PC-9 (cell line): ENCODE results near the gene LCA5L.
A peak's percentile ranks its signal among the peaks of the same experiment; 100 is the strongest.

Experiments
- EZH2 ChIP-seq: fragments of 200-600 bp; sonication (generic); IDR thresholded peaks from 2 replicates; pipeline ENCODE4 v1.8.0; 2017; ENCODE audit warnings: antibody characterized with exemption, low read depth
- TF ChIP-seq, protein P1 (sequence below): fragments of 200-600 bp; sonication (generic); conservative IDR thresholded peaks from 2 replicates; pipeline ENCODE4 v1.6.1; 2017; ENCODE audit warnings: mixed run types, antibody characterized with exemption, mild to moderate bottlenecking, moderate library complexity

DNA sequence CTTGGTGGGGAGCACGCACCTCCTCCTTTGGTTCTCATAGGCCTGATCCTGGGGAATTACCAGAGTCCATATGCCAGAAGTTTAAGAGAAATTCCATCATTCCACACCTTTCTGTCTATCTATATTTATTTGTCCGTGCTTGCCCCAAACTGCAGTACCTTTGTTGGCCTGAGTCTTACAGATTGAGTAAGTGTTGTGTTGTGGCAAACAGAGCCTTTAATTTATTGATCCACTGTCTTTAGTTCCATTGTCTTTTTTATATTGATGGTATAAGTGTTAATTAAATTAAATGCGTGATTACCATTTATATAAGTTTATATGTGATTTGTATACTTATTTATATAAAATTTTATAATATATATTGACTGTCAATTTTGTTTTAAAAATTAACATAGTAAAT, 11.1 kb upstream of the LCA5L start:
- TF ChIP-seq, protein P1, sequence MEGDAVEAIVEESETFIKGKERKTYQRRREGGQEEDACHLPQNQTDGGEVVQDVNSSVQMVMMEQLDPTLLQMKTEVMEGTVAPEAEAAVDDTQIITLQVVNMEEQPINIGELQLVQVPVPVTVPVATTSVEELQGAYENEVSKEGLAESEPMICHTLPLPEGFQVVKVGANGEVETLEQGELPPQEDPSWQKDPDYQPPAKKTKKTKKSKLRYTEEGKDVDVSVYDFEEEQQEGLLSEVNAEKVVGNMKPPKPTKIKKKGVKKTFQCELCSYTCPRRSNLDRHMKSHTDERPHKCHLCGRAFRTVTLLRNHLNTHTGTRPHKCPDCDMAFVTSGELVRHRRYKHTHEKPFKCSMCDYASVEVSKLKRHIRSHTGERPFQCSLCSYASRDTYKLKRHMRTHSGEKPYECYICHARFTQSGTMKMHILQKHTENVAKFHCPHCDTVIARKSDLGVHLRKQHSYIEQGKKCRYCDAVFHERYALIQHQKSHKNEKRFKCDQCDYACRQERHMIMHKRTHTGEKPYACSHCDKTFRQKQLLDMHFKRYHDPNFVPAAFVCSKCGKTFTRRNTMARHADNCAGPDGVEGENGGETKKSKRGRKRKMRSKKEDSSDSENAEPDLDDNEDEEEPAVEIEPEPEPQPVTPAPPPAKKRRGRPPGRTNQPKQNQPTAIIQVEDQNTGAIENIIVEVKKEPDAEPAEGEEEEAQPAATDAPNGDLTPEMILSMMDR: peak; percentile 41; the same call in 1 of the 2 replicates
- TF ChIP-seq EZH2: no peak
